Hematopoietic multipotent progenitor cell treated with erythropoietin and hydrocortisone succinate and interleukin-3 and kit ligand, for 17 days (in vitro differentiated cells): ENCODE results near the gene ANKRD9.

Experiments used
- DNase-seq: peaks from one replicate; pipeline ENCODE4 v3.0.0-alpha.2; 2015; ENCODE audit warnings: low spot score

Gene ANKRD9

DNA sequence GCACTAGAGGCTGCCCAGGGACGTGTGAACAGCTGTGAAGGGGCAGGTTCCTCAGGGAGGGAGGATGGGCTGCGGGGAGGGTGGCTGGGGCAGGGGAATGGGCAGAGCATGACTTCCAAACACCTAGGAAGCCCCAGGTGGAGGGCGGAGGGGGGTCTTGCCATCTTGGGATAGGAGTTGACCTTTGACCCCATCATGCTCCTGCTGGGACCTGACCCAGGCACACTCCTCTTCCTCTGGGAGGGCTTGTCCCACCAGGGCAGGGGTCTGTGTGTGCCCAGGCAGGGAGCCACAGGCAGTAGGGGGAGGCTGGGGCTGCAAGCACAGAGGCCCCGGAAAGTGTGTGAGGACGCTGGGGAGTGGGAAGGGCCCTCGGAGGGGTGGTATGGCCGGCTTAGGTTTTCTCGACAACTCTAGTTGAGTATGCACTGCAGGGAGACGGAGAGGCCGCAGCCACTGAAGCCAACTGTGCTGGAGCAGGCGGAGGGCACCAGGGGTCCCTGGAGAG lies 3.3 kb upstream of the ANKRD9 start:
- DNase-seq = no peak

DNA sequence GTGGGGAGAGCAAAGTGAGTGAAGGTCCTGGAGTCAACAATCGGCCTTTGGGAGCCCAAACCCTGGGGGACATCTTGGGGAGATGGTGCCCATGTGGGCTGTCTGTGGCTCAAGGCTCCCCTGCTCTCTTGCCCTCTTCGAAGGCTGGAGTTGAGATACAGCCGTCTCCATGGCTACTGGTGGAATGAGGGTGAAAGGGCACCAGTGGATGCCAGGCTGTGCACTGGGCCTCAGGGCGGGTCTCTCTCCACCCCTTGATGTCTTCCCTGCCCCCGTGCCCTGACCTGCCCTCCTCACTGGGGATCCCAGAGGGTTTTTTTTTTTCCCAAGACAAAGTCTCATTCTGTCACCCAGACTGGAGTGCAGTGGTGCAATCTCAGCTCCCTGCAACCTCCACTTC lies 2.0 kb upstream of the ANKRD9 start:
- no peak for DNase-seq

DNA sequence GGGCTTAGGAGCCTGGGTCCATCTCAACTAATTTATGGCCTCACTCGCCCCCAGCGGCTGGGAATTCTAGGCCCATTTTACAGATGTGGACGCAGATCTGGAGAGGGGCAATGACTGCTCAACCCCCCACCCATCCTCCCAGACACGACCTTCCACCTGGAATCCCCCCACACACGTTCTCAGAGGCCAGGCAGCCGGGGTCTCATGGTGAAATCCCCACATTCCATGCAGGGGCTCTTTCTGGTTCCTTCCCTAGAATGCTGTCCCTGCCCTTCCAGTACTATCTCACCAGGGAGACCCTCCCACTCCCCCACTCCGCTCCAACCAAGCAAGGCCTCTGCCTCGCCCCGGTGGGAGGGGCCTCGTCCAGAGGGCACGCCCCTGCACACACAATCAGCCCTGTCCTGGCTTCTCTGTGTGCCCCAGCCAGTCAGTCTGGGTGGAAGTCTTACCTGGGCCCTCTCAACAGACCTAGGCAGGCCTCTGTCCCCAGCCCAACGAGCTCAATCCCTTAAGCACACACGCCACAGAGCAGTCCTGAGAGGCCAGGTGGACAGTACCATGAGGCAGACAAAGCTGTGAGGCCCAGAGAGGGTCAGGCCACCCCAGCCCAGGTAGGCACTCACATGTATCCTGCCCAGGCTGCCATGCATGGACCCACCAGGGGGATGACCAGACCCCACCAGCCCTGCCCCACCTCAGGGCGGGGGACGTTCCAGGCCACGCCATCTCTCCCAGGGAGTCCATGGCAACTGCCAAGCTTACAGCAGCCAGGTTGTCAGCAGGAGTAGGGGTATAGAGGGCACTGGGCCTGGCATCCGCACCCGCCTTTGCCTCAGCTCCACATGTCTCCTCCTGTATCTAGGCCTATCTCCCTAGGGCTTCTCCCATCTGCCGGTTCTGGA lies 1.3 kb upstream of the ANKRD9 start:
- peak; percentile 79 for DNase-seq

DNA sequence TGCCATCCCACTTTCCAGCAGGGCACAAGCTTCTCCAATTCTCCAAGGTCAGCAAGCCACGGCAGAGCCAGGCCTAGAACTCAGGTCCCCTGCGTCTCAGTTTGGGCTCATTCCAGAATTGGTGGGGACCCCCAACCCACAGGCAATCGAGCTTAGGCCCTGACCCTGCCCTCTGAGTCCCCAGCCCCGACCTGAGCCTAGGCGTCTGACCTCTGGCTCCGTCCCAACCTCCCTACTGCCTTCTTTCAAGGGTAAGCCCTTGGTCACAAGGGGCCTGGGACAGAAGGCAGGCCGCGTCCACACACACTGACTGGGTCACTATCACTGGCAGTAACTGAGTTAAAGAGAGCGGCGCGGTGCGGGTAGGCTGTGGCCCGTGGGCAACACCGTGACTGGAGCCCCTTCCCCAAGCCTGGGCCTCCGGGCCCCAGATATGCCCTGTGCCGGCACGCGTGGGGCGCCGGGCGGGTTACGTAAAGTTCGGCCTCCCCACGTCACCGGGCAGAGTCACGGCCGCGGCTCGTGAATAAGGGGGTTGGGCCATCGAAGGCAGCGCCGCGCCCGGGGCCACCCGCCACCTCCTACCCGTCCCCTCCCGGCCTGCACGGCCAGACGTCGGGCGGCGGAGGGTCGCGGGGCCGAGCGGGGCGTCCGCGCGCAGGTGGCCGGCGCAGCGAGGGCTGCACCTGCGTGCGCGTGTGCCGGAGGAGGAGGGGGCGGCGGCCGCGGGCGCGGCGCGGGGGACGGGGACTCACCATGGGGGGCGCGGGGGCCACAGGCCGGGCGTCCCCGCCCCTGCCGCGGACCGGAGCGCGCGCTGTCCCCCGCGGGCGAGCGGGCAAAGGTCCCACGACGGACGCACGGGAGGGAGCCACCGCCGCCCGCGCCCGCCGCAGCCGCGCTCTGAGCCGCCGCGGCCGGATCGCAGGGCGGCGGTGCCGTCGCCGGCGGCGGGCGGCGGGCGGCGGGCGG lies 516 bp downstream of the ANKRD9 start:
- DNase-seq = peak; percentile 87

DNA sequence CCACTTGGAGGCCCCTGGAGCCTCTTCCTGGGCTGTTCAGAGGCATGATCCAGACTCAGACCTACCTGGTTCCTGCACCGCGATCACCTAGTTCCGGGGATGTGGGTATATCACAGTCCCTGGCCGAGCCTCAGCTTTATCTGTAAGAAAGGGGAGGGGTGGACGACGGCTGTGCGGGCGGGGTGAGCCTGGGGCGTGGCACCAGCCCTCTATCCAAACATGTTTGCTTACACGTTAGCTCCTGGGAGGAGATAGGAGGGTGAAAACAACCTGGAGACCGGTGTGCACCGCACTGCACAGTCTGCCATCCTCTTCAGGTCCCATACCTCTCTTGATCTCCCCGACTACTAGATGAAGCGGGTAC lies 1.2 kb downstream of the ANKRD9 start:
- DNase-seq = peak; percentile 95

DNA sequence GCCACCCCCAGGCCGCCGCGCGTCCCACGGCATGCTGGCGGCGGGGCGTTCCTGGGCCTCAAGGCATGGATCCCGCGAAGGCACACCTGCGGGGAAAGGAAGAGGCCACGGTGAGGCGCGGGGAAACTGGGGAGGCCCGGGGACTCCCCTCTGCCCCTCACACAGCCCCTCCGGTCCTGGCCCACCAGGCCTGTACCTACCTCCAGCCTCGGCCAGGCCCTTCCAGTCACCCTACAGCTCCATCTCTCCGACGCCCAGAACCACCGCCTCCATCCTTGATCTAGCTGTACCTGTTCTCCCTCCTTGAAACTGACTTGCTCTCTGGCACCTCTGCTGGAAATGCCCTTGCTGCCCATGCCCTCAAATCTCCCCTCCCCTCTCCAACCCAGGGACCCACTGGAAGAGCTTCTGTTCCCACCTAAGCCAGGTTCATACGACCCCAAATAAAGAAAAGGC lies 1.7 kb downstream of the ANKRD9 start:
- no peak for DNase-seq

DNA sequence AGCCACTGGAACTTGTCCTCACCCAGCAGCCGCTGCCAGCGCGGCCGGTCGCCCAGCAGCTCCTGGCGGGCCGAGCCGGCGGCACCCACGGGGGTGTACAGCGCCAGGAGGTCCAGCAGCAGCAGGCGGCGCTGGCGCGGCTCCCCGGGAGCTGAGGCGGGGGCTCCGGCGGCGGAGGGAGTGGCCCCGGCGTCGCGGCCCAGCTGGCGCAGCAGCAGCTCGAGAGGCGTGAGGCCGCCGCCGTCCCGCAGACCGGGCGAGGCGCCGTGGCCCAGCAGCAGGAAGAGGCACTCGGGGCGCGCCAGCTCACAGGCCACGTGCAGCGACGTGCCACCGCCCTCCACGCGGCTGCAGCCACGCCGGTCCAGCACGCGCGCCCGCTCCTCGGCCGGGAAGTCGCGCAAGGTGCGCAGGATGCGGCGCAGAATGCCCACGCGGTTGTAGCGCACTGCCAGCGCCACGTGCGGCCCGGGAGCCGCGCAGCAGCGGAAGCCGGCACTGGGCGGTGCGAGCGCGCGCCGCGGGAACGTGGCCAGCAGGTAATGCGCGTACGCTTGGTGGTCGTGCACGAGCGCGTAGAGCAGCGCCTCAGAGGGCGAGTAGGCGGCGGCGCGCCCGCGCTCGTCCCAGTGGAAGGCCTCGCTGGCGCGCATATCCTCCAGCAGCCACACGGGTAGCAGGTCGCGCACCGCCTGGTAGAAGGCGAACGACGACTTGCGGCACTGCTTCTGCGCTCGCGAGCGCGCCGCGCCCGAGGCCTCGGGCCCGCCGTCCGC lies 2.3 kb downstream of the ANKRD9 start:
- DNase-seq = no peak

DNA sequence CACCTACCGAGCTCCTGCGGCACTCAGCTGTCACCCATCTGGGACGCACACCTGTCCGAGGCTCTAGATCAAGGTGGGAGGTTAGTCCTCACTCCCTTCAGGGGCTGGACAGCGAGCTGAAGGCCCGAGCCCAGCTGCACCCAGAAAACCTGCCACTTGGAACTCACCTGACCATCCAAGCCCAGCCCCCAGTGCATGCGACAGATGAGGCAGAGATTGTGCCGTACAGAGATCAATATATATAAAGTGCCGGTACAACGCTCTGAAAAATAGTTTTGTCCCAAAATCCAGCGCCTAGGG lies 3.0 kb downstream of the ANKRD9 start:
- DNase-seq = no peak

DNA sequence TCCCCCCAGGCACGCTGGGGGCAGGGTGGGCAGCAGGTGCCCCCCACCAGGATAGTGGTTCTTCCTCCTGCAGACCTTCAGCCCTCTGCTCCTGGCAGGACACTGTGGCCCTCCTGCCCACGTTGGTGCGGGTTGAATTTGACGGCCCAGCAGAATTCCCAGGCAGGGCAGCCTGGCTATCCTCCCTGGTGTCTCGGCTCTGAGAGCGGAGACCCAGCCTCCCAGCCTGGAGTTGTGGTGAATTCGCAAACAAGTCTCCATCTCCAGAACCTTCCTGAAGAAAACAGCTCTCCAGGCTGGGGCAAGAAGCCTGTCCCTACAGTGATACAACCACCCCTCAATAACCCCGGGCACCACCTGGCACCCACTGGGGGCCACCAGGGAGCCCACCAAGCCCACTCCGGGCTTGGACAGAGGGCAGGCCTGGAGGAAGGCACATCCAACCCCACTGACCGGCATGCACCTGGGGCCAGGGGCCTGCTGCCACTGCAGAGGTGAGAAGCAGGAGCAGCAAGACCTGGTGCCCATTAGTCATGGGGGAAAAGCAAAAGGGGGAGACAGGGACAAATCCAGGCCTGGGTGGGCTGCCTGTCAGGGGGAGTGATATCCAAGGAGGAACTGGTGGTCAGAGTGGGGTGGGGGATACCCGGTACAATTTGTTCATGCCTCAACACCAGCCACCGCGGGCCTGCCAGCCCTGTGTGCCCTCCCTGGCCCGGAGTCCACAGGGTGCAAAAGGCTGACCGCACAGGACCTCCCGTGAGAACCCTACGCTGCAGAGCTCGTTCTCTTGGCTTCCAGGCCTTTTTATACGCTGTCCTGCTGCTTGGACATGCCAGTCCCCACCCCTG lies 3.6 kb downstream of the ANKRD9 start:
- DNase-seq = no peak

DNA sequence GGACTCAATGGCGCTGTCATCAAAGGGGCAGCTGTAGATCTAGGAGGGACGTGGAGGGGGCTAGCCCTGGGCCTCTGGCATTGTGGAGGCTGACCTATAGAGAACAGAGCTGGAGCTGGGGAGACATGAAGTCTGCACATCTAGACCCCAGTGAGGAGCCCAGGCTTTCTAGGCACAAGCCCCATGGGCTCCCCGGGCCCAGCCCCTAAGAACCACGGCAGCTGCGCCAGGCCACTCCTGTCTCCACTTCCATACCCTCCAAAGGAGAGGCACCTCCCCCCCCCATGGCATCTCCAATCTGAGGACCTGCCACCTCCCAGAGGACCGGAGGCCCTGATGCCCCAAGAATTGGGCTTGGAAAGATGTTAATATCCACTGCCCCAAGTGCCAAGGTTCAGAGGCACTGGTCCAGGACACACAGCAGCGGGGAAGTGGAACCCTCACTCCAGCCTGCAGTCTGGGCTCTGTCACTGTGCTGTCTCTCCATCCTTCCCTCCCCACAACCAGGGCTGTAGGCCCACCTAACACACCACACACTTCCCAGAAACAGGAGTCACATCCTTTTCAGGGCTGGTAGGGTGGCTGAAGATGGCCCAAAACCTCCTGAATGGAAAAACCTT lies 4.5 kb downstream of the ANKRD9 start:
- DNase-seq = peak; percentile 50

DNA sequence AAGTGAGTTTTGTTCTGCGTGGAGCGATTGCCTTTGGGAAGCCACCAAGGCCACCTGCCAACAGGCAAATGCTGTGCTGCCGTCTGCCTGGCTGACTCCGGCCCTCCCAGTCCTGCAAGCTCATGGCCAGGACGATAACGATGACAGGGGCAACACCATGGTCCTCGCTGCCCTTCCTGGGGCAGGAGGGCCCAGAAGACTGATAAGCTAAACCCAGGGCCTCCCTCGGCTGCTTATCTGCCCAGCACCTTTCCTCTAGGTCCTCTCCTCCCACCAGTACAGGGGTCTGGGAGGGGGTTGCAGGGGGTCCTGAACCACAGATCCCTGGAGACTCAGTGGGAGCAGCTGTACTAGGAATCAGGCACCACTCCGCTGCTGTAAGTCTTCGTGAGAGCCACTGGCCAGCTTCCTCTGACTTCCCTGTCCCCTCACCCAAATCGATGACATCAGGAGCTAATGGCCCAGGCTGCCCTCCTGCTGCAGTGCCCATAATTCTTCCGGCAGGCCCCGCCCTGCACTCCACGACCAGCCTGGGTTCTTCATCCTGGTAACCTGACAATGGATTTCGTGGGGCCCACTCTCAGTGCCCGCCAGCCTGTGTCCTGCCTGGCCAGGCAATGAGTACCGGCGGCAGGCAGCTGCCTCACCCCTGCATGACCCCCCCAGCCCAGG lies 5.1 kb downstream of the ANKRD9 start:
- DNase-seq = peak; percentile 91

DNA sequence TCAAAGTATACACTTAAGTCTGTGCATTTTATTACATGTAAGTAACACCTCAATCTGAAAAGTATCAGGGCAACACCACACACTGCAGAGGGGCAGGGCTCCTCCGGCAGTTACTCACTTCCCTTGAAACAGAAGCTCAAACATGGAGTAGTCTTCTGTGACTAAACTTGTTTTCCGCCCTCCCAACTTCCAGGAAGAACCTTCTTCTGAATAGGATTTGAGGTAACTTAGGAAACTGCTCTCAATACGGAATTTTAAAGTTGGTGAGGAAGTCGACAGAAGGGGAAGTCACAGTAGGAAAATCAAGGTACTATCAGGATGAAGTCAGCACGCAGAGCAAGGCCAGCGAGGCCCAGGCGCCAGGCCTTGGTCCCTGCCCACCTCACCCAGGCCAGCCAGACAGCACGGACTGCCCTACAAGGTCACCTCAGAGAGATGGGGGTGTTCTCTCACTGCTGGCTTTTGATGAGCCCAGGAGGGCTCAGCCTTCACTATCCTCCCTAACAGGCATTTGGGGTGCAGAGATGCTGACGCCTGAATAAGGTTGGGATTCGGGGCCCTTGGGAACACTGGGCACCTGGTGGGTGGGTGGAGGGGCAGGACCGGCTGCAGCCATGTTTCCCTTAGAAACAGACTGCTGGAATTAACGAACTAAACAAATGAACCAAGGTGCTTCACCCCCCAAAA lies 5.8 kb downstream of the ANKRD9 start:
- DNase-seq = peak; percentile 69

DNA sequence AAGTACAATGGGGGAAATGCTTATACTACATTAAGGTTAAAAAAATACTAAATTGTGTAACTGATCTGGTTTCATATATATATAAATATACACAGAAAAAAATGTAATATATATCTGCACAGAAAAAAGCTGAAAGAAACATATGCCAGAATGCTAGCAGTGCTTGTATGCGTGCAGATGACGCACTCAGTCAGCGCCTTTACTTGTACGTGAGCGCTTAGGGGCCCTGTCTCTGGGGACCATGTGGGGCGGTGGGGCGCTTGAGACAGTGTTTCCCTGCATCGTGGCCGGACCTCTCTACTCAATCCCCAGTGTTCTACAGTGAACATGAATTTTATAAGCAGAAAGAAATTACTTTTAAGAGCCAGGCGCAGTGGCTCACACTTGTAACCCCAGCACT lies 7.0 kb downstream of the ANKRD9 start:
- DNase-seq = no peak

DNA sequence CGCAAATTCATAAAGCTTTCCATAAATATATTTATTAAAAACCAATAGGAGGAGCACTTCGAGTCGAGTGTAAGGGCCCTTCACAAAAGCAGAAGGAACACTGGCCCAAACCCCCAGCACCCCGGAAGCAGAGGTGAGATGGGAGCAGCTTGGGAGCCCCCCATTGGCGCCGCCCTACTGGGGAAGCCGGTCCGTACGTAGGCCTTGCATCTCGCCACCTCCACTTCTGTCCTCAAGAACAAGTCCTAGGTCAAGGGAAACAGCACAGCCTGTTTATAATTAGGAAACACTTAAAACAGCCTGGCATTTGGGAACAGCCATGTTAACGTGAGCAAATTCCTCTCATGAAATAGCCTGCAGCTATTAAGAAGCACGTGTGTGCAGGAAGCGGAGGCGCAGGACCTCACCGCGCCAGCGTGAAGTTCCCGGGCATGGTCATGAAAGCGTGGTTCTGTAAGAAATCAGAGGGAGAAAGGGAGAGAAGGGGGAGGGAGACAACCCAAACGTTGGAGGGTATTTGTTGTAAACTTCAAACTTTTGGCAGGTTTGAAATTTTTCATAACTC lies 7.7 kb downstream of the ANKRD9 start:
- DNase-seq = no peak

DNA sequence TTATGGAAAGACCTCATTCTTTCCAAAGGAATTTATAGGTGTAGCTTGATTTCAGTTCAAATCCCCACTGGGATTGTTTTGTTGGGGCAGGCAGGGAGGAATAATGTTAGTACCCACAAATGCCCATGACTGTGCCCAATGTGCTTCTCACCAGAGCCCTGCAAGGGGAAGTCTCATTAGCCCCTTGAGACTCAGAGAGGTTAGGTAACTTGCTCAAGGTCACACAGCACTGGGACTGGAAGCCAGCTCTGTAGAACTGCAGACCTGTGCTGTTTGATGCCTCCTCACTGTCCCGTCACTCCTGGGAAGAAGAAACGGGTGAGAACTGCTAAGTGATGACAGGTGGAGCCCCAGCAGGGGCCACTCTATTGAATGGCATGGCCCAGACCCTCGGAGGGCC lies 8.9 kb downstream of the ANKRD9 start:
- DNase-seq = no peak

DNA sequence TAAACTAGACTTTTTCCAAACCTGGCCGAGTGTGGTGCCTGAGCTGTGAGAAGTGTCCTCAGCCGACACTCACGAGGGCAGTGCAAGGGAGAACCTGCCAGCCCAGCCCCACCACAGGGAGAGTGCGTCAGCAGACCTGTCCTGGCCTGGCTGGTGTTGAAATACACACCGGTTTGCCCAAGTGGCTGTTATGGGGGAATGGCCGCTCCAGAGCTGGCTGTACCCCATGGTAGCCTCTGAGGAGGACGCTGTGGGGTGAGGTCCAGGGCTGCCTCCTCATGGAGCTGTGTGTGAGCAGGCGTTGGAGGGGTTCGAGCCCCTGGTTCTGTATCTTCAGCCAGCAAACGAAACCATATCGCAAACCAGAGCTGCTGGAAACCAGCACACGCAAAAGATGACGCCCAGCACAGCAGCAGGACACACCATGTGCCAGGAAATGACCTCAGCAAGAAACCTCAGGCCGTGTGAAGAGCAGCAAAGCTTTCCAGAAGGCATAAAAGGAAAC lies 9.4 kb downstream of the ANKRD9 start:
- peak; percentile 61 for DNase-seq

DNA sequence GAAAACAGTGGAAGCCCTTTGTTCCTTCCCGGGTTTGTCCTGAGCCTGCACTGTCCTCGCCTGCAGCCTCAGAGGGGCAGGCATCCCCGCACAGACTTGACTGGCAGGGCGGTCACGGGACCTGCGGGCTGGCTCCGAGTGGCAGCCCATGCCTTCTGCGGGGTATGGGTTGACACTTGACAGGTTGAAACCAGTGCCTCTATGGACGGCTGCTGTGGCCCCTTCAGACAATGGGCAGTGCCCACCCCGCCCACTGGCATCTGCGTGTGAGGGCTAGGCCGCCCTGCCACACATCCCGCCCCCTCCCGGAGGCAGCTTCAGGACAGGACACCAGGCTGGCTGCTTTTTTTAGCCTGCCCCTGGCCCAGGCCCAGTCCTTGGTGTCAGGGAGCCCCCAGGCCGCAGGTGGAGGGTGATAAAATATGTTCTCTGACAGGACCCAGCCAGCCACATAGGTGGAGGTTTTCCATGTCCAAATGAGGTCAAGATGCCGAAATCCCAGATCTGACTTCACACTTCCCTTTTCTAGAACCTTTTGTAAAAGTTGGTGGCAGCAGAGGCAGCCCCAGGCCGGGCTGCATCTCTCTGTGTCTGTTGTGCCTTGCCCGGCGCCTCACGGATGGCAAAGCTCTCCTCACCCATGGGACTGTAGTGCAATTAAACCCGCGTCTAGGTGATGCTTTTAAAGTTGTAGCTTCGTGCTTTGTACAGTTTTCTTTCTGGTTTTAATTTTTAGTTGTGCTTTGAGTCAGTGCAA lies 10.0 kb downstream of the ANKRD9 start:
- DNase-seq = no peak

DNA sequence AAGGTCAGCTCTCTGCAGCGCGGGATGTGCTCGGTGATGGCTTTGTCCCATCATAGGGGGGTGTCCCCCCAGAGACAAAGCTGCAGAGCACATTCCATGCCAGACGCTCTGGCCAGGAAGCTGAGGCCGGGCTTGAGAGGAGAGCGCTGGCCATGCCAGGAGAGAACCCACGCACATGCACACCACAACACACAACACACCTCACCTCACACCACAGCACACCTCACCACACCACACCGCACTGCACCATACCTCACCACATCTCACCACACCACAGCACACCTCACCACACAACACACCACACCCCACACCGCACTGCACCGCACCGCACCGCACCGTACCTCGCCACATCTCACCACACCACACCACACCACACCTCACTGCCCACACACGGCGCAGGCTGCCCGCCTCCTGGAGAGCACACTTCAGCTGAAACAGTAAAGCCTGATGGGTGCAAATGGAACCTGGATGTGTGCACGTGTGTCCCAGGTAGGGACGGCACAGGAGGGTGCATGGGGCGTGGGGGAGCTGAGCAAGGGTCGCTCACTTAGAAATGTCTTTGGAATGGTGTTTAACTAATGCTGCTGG lies 10.8 kb downstream of the ANKRD9 start:
- DNase-seq = no peak
